Measurements from ENCODE around the gene BCL2L1.

DNA sequence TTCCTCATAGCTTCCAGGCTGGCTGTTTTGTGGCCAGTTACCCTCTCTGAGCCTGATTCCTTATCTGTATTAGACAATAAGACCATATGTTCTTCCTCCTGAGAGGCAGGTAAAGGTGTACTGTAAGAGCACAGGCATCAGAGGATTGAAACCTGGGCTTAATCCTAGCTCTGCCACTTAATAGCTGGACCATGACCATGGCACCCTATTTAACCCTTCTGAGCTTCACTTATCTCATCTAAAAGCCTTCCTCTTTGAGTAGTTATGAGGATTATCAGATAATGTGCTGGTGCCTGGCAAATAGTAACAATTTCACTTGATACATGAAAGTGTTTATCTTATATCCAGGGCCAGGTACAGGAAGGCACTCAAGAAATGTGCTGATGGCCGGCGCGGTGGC, 34.9 kb downstream of the BCL2L1 start:
- TF ChIP-seq CTCF (IDR thresholded peaks at IDR 0.05 in 8 of 11, conservative IDR thresholded peaks at IDR 0.05 in 3 of 11) (no peak), POLR2A (IDR thresholded peaks at IDR 0.05) (no peak), POLR2AphosphoS5 (IDR thresholded peaks at IDR 0.05) (no peak)
